H1 (cell line): Measurements from ENCODE around the gene WDR27. TPM values are rescaled to one million over a fixed set of nuclear protein-coding genes. Genes with fewer than 3 reads are reported as not detected.
A peak's percentile ranks its signal among the peaks of the same experiment; 100 is the strongest.

Experiments used
- CTCF ChIA-PET: fragments of 300-600 bp; sonication (Branson Sonifier 250); formaldehyde crosslinking; loops from one replicate; lab custom pipeline; 2021; ENCODE audit not compliant: partially characterized antibody; lab: Charles Lee
- POLR2A ChIA-PET: fragments of 300-600 bp; sonication (Branson Sonifier 250); formaldehyde crosslinking; loops from one replicate; lab custom pipeline; 2021; ENCODE audit warnings: inconsistent platforms; ENCODE audit not compliant: partially characterized antibody; lab: Charles Lee
- DNase-seq, 2 experiments: peaks; one replicate each; pipeline versions ENCODE4 v3.0.0 to v3.0.0-alpha.2; 2010 to 2022; ENCODE audit warnings: low spot score in 2 of 2, low read depth in 1 of 2, mixed read lengths in 1 of 2
- FAIRE-seq: peaks from 2 replicates; lab custom pipeline; 2011; peaks lifted over from hg19 to GRCh38; lab: Jason Lieb, UNC
- H2AFZ ChIP-seq: 2 replicates; pipeline ENCODE4 v1.8.1; 2012; ENCODE audit warnings: low read length, inconsistent platforms
- H2AK5ac ChIP-seq: 2 replicates; pipeline ENCODE4 v1.6.1; 2013; ENCODE audit warnings: low read depth, low read length
- H2BK120ac ChIP-seq: replicated peaks from 2 replicates; pipeline ENCODE3; 2013; ENCODE audit warnings: low read depth, low read length, inconsistent platforms
- H2BK12ac ChIP-seq: 2 replicates; pipeline ENCODE4 v1.6.1; 2013; ENCODE audit warnings: low read depth, low read length
- H2BK15ac ChIP-seq: 2 replicates; pipeline ENCODE4 v1.6.1; 2013; ENCODE audit warnings: low read length
- H2BK20ac ChIP-seq: 2 replicates; pipeline ENCODE4 v1.6.1; 2013; ENCODE audit warnings: low read length
- H2BK5ac ChIP-seq: 2 replicates; pipeline ENCODE4 v1.6.1; 2013; ENCODE audit warnings: low read depth, low read length
- H3K14ac ChIP-seq: 2 replicates; pipeline ENCODE4 v1.6.1; 2013; ENCODE audit warnings: inconsistent platforms; ENCODE audit not compliant: insufficient read length
- H3K18ac ChIP-seq: 2 replicates; pipeline ENCODE4 v1.6.1; 2013; ENCODE audit warnings: low read length; ENCODE audit errors: extremely low read depth
- H3K23ac ChIP-seq: 2 replicates; pipeline ENCODE4 v1.6.1; 2013; ENCODE audit warnings: inconsistent platforms; ENCODE audit not compliant: insufficient read length
- H3K23me2 ChIP-seq: 2 replicates; pipeline ENCODE4 v1.6.1; 2013; ENCODE audit warnings: low read depth, low read length
- H3K27ac ChIP-seq: 2 replicates; pipeline ENCODE4 v1.6.1; 2011; ENCODE audit warnings: low read depth, low read length, inconsistent platforms
- H3K27me3 ChIP-seq, 4 experiments: replicated peaks in 1 of 4; 1 replicate in 1 of 4; 2 replicates in 3 of 4; pipeline versions ENCODE4 v1.6.1 to v1.8.1; 2011 to 2013; ENCODE audit warnings: low read length in 3 of 4, mild to moderate bottlenecking in 3 of 4, inconsistent platforms in 2 of 4, mixed read lengths in 2 of 4, moderate library complexity in 1 of 4; ENCODE audit not compliant: control insufficient read depth in 3 of 4, insufficient read depth in 3 of 4; ENCODE audit errors: extremely low read depth in 1 of 4
- H3K36me3 ChIP-seq, 4 experiments: 2 replicates each; pipeline versions ENCODE4 v1.6.1 to v1.8.1; 2011 to 2013; ENCODE audit warnings: mild to moderate bottlenecking in 4 of 4, low read length in 3 of 4, moderate library complexity in 2 of 4, control low read depth in 1 of 4, inconsistent platforms in 1 of 4; ENCODE audit not compliant: insufficient read depth in 4 of 4, control insufficient read depth in 2 of 4
- H3K4ac ChIP-seq: replicated peaks from 2 replicates; pipeline ENCODE3; 2013; ENCODE audit warnings: low read length, low read depth, mixed read lengths, inconsistent platforms; ENCODE audit not compliant: insufficient read length
- H3K4me1 ChIP-seq, 4 experiments: replicated peaks in 1 of 4; 1 replicate in 1 of 4; 2 replicates in 3 of 4; pipeline versions ENCODE4 v1.6.1 to v1.8.1; 2011 to 2013; ENCODE audit warnings: low read length in 3 of 4, inconsistent platforms in 2 of 4, mixed read lengths in 1 of 4; ENCODE audit not compliant: insufficient read depth in 4 of 4, control insufficient read depth in 3 of 4
- H3K4me2 ChIP-seq, 2 experiments: 2 replicates each; pipeline versions ENCODE4 v1.6.1 to v1.8.1; 2011 to 2013; ENCODE audit warnings: low read depth in 2 of 2, low read length in 2 of 2, control low read depth in 1 of 2, inconsistent platforms in 1 of 2, mild to moderate bottlenecking in 1 of 2; ENCODE audit not compliant: insufficient read depth in 1 of 2
- H3K4me3 ChIP-seq, 4 experiments: fragments of 200-600, 300-600 bp in 1 of 4; sonication (generic), shearing (Covaris generic), sonication (Bioruptor Twin) in 1 of 4; 2 replicates each; pipeline versions ENCODE4 v1.5.1 to v1.8.1; 2011 to 2016; ENCODE audit warnings: low read length in 4 of 4, low read depth in 3 of 4, control low read depth in 2 of 4, inconsistent platforms in 2 of 4, mild to moderate bottlenecking in 2 of 4, mixed read lengths in 1 of 4, moderate library complexity in 1 of 4; ENCODE audit not compliant: insufficient read depth in 2 of 4; ENCODE audit errors: extremely low read depth in 1 of 4
- H3K56ac ChIP-seq: replicated peaks from 2 replicates; pipeline ENCODE3; 2013; ENCODE audit warnings: low read depth, mild to moderate bottlenecking, mixed read lengths, low read length, inconsistent platforms; ENCODE audit not compliant: insufficient read length
- H3K79me1 ChIP-seq: 2 replicates; pipeline ENCODE4 v1.6.1; 2013; ENCODE audit warnings: low read depth, low read length, control low read depth
- H3K79me2 ChIP-seq, 2 experiments: 2 replicates each; pipeline versions ENCODE4 v1.6.1 to v1.8.1; 2012 to 2013; ENCODE audit warnings: low read length in 2 of 2, mild to moderate bottlenecking in 2 of 2, inconsistent platforms in 1 of 2; ENCODE audit not compliant: insufficient read depth in 2 of 2, control insufficient read depth in 1 of 2
- H3K9ac ChIP-seq, 4 experiments: replicated peaks in 1 of 4; 1 replicate in 1 of 4; 2 replicates in 3 of 4; pipeline versions ENCODE4 v1.6.1 to v1.8.1; 2011 to 2013; ENCODE audit warnings: low read depth in 3 of 4, low read length in 3 of 4, control low read depth in 2 of 4, mild to moderate bottlenecking in 2 of 4, moderate library complexity in 2 of 4, inconsistent platforms in 1 of 4; ENCODE audit errors: extremely low read depth in 1 of 4
- H3K9me3 ChIP-seq, 2 experiments: 2 replicates each; pipeline versions ENCODE4 v1.6.1 to v1.8.1; 2012 to 2013; ENCODE audit warnings: mild to moderate bottlenecking in 2 of 2, moderate library complexity in 2 of 2, control low read depth in 1 of 2, inconsistent platforms in 1 of 2, low read depth in 1 of 2, low read length in 1 of 2, mixed read lengths in 1 of 2; ENCODE audit not compliant: insufficient read depth in 2 of 2
- H4K20me1 ChIP-seq, 2 experiments: replicated peaks in 1 of 2; 2 replicates each; pipeline versions ENCODE3 to v1.8.1; 2011 to 2013; ENCODE audit warnings: inconsistent platforms in 2 of 2, low read length in 2 of 2, mild to moderate bottlenecking in 1 of 2; ENCODE audit not compliant: insufficient read depth in 2 of 2, control insufficient read depth in 1 of 2
- H4K5ac ChIP-seq: 2 replicates; pipeline ENCODE4 v1.6.1; 2013; ENCODE audit warnings: low read length, low read depth, mixed read lengths, inconsistent platforms; ENCODE audit not compliant: insufficient read length
- H4K8ac ChIP-seq: 2 replicates; pipeline ENCODE4 v1.8.0; 2013; ENCODE audit warnings: mild to moderate bottlenecking, moderate library complexity, low read length, inconsistent platforms; ENCODE audit not compliant: insufficient read depth; ENCODE audit errors: extremely low read depth
- H4K91ac ChIP-seq: replicated peaks from 2 replicates; pipeline ENCODE3; 2013; ENCODE audit warnings: low read length, mixed read lengths, inconsistent platforms; ENCODE audit not compliant: insufficient read length
- MAFK ChIP-seq: IDR thresholded peaks from 2 replicates; pipeline ENCODE4 v1.6.1; 2012; ENCODE audit warnings: low read depth, mild to moderate bottlenecking, improper control_type of control experiment, low read length
- SP1 ChIP-seq: IDR thresholded peaks from 2 replicates; pipeline ENCODE4 v1.6.1; 2011; ENCODE audit warnings: low read depth, low read length
- WGBS, 2 experiments: shearing (Covaris generic) in 1 of 2; methylation state at CpG; one replicate each; pipeline versions ENCODE4 v1.1.6 to v1.1.7; 2013 to 2015; ENCODE audit warnings: low lambda C conversion rate in 2 of 2, mixed read lengths in 2 of 2, inconsistent platforms in 1 of 2, low coverage in 1 of 2, missing lambda C conversion rate in 1 of 2; ENCODE audit not compliant: insufficient replicate concordance in 2 of 2, insufficient coverage in 1 of 2, insufficient read length in 1 of 2; ENCODE audit errors: extremely low coverage in 1 of 2, missing lambda C conversion rate in 1 of 2; 5-methylcytosine and 5-hydroxymethylcytosine counted together
- polyA plus RNA-seq, 7 experiments: library from polyadenylated mRNA; depleted of rRNA in 3 of 7; stranded (reverse) in 5 of 7; unstranded in 2 of 7; fragments of >200 nt in 5 of 7; fragments of 200-250 nt in 2 of 7; gene quantifications; 1 replicate in 5 of 7; 2 replicates in 1 of 7; 4 replicates in 1 of 7; pipeline versions ENCODE4 v1.2.1 to v1.2.3, GENCODE V29; 2011 to 2013; ENCODE audit warnings: missing spikeins in 2 of 7, mixed read lengths in 2 of 7
- total RNA-seq: library from RNA; stranded (reverse); fragmentation: NEBNext Ultra II Directional; extraction: Animal tissue kit (Norgen Biotek cat#: 25700); gene quantifications from 2 replicates; pipeline ENCODE4 v1.2.1, GENCODE V29; 2021

WDR27 gene
- total and polyA plus RNA-seq, 2 of the 8 experiments (the other 6 are each of a cell fraction or from before 2014, with no cell fraction given): 53.6 to 68.6 TPM

DNA sequence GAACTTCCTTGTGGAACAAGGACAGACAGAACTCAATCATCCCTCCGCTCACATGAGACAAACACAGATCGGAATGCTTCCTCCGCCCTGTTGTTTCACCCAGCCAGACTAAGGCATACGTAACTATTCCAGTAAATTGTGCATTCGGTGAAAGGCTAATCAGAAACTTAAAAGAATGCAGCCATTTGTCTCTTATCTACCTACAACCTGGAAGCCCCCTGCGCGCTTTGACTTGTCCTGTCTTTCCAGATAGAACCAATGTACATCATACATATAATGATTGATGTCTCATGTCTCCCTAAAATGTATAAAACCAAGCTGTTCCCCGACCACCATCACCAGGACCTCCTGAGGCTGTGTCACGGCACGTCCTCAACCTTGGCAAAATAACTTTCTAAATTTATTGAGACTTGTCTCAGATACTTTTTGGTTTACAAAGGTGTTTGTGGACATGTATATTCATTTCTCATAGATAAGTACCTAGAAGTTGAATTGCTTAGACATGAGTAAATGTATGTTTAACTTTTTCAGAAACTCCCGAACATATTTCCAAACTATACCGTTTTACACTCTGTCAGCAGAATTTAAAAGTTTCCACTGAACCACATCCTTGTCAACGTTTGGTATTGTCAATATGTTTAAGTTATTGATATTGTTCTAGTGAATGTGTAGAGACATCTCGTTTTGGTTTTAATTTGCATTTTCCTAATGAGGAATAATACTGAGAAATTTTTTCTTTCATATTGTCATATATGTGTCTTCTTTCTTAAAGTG lies 250.6 kb downstream of the WDR27 start:
- ChIA-PET CTCF (interaction anchor here (0.7 kb wide), 1 partner anchor 88 kb away, joined by 4 read pairs; no protein-coding TSS in a partner anchor), POLR2A (no interaction called here)
- Histone ChIP-seq H3K9me3 (no peaks in the 10 kb centered on the region), H3K23me2 (no peaks in the 10 kb centered on the region), H3K27me3 (no peaks in the 10 kb centered on the region), H3K18ac (no peak overlapping the region), H2BK15ac (no peak overlapping the region), H3K23ac (no peak overlapping the region), H2BK20ac (no peak overlapping the region), H4K20me1 (no peaks in the 10 kb centered on the region), H2BK5ac (no peak overlapping the region), H2AFZ (no peak overlapping the region), H4K5ac (no peak overlapping the region), H3K4me1 (no peaks in the 10 kb centered on the region), H2BK12ac (no peak overlapping the region), H3K27ac (no peak overlapping the region), H3K9ac (no peak overlapping the region), H3K56ac (no peak overlapping the region), H4K91ac (no peak overlapping the region), H3K36me3 (no peaks in the 10 kb centered on the region), H2BK120ac (no peak overlapping the region), H3K4me2 (no peak overlapping the region), H4K8ac (no peak overlapping the region), H3K14ac (no peak overlapping the region), H2AK5ac (no peak overlapping the region), H3K4ac (no peak overlapping the region), H3K79me1 (no peaks in the 10 kb centered on the region), H3K4me3 (no peak overlapping the region), H3K79me2 (no peaks in the 10 kb centered on the region)
- TF ChIP-seq SP1: no peak
- TF ChIP-seq MAFK: peak; percentile 21; the same call in 1 of the 2 replicates
- WGBS, 2 experiments: 91% methylated on average over 14 of the region's 14 CpGs; no CpG with 5 or more reads in 1 of the 2 experiments
- FAIRE-seq (no peak), DNase-seq (no peak)
